Measurements from ENCODE around the gene PACS1. TPM values are rescaled to one million over a fixed set of nuclear protein-coding genes. Genes with fewer than 3 reads are reported as not detected.

PACS1 gene
- total RNA-seq, 1 experiment from 2014 or later: 91.8 TPM

DNA sequence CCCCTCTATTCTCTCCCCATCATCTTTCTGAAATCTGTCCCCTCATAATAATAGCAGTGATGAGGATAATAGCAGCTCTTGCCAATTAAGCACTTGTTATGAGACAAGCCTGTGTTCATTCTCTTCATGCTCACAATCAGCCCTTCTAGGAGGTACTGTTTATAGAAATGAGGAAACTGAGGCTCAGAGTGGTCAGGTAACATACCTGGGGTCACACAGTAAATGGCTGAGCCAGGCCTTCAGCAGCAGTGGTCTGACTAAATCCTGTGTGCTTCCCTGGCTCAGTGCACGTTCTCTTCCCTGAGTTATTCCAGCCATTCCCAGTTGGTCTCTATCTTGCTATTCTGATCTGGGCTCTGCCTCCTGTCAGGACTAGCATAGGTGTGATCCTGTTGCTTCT is 204.1 kb downstream of the PACS1 start:
- peaks cover 11% of the 10 kb centered on the region; the same call in 1 of the 2 replicates for H3K36me3 ChIP-seq (ENCODE audit: control insufficient read depth, insufficient read depth, low read length)
- BruUV-seq (replicated peaks): no TSS peak
- in situ Hi-C loops (cut with HindIII; ENCODE audit: low pct_unique_long_range_greater_than_20kb, low sequenced_read_pairs): no loop called here
- no peak for ATAC-seq
- H3K27ac ChIP-seq (ENCODE audit: low read length): no peak overlapping the region
- H3K9me3 ChIP-seq (ENCODE audit: control insufficient read depth, insufficient read depth, low read depth, low read length): no peaks in the 10 kb centered on the region
- H3K4me1 ChIP-seq (ENCODE audit: control insufficient read depth, insufficient read depth, low read length): peaks cover 7% of the 10 kb centered on the region
- TF ChIP-seq TCF7L2 (IDR thresholded peaks at IDR 0.05; ENCODE audit: low read depth, low read length): no peak
- TF ChIP-seq, protein P1, sequence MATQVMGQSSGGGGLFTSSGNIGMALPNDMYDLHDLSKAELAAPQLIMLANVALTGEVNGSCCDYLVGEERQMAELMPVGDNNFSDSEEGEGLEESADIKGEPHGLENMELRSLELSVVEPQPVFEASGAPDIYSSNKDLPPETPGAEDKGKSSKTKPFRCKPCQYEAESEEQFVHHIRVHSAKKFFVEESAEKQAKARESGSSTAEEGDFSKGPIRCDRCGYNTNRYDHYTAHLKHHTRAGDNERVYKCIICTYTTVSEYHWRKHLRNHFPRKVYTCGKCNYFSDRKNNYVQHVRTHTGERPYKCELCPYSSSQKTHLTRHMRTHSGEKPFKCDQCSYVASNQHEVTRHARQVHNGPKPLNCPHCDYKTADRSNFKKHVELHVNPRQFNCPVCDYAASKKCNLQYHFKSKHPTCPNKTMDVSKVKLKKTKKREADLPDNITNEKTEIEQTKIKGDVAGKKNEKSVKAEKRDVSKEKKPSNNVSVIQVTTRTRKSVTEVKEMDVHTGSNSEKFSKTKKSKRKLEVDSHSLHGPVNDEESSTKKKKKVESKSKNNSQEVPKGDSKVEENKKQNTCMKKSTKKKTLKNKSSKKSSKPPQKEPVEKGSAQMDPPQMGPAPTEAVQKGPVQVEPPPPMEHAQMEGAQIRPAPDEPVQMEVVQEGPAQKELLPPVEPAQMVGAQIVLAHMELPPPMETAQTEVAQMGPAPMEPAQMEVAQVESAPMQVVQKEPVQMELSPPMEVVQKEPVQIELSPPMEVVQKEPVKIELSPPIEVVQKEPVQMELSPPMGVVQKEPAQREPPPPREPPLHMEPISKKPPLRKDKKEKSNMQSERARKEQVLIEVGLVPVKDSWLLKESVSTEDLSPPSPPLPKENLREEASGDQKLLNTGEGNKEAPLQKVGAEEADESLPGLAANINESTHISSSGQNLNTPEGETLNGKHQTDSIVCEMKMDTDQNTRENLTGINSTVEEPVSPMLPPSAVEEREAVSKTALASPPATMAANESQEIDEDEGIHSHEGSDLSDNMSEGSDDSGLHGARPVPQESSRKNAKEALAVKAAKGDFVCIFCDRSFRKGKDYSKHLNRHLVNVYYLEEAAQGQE (IDR thresholded peaks at IDR 0.05; ENCODE audit: insufficient read depth in 1 of 2, low read depth in 2 of 2, low read length in 1 of 2): no peak
- no peak for TF ChIP-seq SIN3A (IDR thresholded peaks at IDR 0.05; ENCODE audit: borderline replicate concordance, insufficient read depth, low read depth, low read length)
- TF ChIP-seq POLR2AphosphoS5 (IDR thresholded peaks at IDR 0.05; ENCODE audit: low read depth, low read length): no peak
- POLR2A ChIA-PET: no interaction called here
- H3K27me3 ChIP-seq (ENCODE audit: control insufficient read depth, insufficient read depth, low read length): no peaks in the 10 kb centered on the region
- intact Hi-C loops (cut with micrococcal nuclease; ENCODE audit: unreplicated experiment): no loop called here
- no peak for DNase-seq (ENCODE audit: low read depth, low spot score)
- no peak overlapping the region for H3K4me3 ChIP-seq (ENCODE audit: low read depth in 2 of 2, low read length in 2 of 2)
- CTCF ChIA-PET: no interaction called here

GRCh38 chr11:66275396-66275795 is 205.3 kb downstream of the PACS1 start:
- POLR2A ChIA-PET: no interaction called here

More at GRCh38 chr11:66275396-66275795, 205.3 kb downstream of the PACS1 start:
- no peaks in the 10 kb centered on the region for H3K9me3 ChIP-seq (ENCODE audit: control insufficient read depth, insufficient read depth, low read depth, low read length)
- no peaks in the 10 kb centered on the region for H3K27me3 ChIP-seq (ENCODE audit: control insufficient read depth, insufficient read depth, low read length)
- BruUV-seq (replicated peaks): no TSS peak
- H3K36me3 ChIP-seq (ENCODE audit: control insufficient read depth, insufficient read depth, low read length): peaks cover 11% of the 10 kb centered on the region; the same call in 1 of the 2 replicates
- ATAC-seq (no peak), DNase-seq (ENCODE audit: low read depth, low spot score) (no peak)
- peaks cover 10% of the 10 kb centered on the region for H3K4me1 ChIP-seq (ENCODE audit: control insufficient read depth, insufficient read depth, low read length)
- H3K4me3 ChIP-seq (ENCODE audit: low read depth in 2 of 2, low read length in 2 of 2): no peak overlapping the region
- intact Hi-C loops (cut with micrococcal nuclease; ENCODE audit: unreplicated experiment): no loop called here
- TF ChIP-seq SIN3A (IDR thresholded peaks at IDR 0.05; ENCODE audit: borderline replicate concordance, insufficient read depth, low read depth, low read length) (no peak), POLR2AphosphoS5 (IDR thresholded peaks at IDR 0.05; ENCODE audit: low read depth, low read length) (no peak), TCF7L2 (IDR thresholded peaks at IDR 0.05; ENCODE audit: low read depth, low read length) (no peak), CTCF (IDR thresholded peaks at IDR 0.05) (no peak)
- TF ChIP-seq, protein P1 (IDR thresholded peaks at IDR 0.05; ENCODE audit: insufficient read depth in 1 of 2, low read depth in 2 of 2, low read length in 1 of 2): no peak
- no peak overlapping the region for H3K27ac ChIP-seq (ENCODE audit: low read length)
- CTCF ChIA-PET: no interaction called here
- in situ Hi-C loops (cut with HindIII; ENCODE audit: low pct_unique_long_range_greater_than_20kb, low sequenced_read_pairs): no loop called here

All from Panc1 (cell line).